GM19239 (cell line): Measurements from ENCODE around the gene A4GALT.
"Not testable (repeated sequence)": the region's sequence is repeated elsewhere in the genome, so short reads cannot be mapped to it uniquely, and the experiment has no call there.

ENCODE experiments used
- DNase-seq: peaks from one replicate; pipeline ENCODE4 v3.0.0; 2011; ENCODE audit warnings: low spot score; ENCODE audit not compliant: insufficient read length
- FAIRE-seq: peaks from 2 replicates; lab custom pipeline; 2011; peaks lifted over from hg19 to GRCh38; lab: Jason Lieb, UNC

The A4GALT gene

GRCh38 chr22:42720263-42721044 is at the start of gene A4GALT:
A4GALT (minus strand) TSS chr22:42720870; CDS start chr22:42693951, 26,919 bp downstream.
- DNase-seq (peak; percentile 60), FAIRE-seq (no peak)

GRCh38 chr22:42770448-42770726 is 49.7 kb upstream of the A4GALT start:
- FAIRE-seq (no peak), DNase-seq (no peak)

- DNase-seq (peak; percentile 82), FAIRE-seq (peak; percentile 96)
These were observed 49.1 kb upstream of the A4GALT start for GRCh38 chr22:42769574-42770447.

DNA sequence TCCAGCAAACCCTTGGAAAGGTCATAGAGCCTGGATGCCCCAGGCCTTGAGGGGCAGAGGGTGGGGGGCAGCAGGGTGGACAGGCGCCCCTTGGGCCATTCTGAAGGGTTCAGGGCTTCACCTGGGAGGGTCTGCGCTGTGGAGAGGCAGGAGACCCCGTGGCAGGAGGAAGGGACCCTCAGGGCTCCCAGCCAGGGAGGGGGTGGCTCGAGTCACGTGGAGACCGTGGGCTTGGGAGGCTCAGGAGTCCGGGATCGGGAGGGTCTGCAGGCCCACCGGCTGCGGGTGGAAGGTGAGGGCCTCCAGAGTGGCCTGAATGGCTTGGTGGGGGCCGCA is 48.5 kb upstream of the A4GALT start:
- DNase-seq (no peak), FAIRE-seq (no peak)

DNA sequence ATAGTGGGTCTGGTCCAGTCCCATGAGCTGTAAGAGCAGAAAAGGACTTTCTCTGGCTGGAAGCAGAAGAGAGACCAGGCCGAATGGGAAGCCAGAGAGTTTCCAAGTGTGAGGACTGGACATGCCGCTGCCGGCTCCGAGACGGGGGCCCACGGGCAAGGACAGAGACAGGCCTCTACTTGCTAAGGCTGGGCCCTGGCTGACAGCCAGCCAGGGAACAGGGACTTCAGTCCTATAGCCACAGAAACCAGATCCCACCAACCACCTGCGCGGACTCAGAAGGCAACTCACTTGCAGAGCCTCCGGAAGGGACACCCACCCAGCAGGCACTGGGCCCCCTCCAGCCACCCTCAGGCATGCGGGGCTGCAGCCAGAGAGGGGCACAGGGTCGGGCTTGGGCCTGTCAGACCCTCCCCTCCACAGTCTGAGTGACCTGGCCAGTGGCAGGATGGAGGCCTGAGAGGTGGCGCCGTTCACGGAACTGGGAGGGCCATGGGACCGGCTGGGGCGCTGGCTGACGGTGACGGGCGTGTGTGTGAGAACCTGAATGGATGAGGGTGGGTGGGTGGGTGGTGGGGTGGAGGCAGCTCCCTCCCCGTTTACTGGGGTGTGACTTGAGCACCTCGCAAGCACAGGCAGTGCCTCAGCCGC is 47.8 kb upstream of the A4GALT start:
- no peak for FAIRE-seq
- DNase-seq: no peak

GRCh38 chr22:42766860-42767259 is 46.2 kb upstream of the A4GALT start:
- FAIRE-seq: no peak
- no peak for DNase-seq

DNA sequence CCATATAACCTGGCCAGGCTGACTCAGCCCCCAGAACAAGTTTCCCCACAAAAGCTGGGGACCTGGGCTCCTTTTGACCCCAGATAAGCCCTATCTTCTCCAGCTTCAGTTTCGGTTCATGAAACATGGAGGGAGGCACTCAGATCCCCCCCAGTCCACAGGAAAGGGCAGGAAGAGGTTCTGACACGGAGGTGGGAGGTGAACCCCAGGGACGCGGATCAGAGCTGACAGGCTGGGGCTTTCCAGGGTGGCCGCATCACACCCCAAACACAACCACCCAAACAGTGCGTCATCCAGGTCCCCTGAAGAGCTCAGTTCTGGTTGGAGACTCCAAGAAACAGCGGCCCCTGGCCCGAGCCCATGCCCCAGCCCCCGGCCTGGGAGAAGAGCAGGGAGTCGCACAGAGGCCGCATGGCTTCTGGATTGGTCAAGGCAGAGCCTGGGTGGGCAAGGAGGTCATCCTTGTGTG is 44.3 kb upstream of the A4GALT start:
- DNase-seq (no peak), FAIRE-seq (no peak)

GRCh38 chr22:42763965-42764480 is 43.4 kb upstream of the A4GALT start:
- DNase-seq (no peak), FAIRE-seq (no peak)

DNA sequence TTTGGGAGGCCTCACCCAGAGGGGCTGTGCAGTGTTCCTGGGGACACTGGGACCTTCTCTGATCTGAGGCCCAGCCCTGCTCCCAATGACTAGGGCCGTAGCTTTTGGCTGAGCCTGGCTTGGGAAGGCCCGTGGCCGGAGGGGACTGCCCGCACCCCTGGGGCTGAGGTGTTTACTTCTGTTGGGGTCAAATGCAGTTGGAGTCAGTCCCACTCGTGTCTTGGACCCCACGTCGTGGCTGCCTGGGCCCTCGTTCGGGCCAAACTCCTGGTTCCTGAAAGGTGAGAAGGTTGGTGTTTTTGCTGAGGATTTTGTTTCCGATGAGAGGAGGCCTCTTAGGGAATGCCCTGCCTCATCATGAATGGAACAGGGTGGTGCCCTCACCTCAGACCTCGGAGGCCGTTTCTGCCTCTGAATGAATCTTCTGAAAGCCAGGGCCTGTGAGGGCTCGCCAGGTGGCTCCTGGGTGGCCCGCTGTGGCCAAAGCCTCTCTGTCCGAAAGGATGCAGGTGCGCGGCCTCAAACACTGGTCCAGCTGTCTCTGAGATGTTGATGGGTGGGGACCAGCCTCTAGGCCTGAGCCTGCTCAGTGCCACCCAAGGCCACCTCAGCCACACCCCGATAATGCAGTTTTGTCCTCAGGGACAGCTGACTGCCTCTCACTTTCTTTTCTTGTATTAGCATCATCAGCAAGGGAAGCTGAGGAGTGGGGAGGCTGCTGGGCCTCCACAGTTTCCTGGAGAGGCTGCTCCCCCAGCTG is 40.3 kb upstream of the A4GALT start:
- FAIRE-seq (peak; percentile 82), DNase-seq (no peak)

- DNase-seq (no peak), FAIRE-seq (no peak)
These were observed 38.4 kb upstream of the A4GALT start for GRCh38 chr22:42758931-42759629.

GRCh38 chr22:42755553-42755952 is 34.9 kb upstream of the A4GALT start:
- DNase-seq, FAIRE-seq: not testable (repeated sequence)

GRCh38 chr22:42755121-42755520 is 34.5 kb upstream of the A4GALT start:
- DNase-seq, FAIRE-seq: not testable (repeated sequence)

GRCh38 chr22:42754658-42755057 is 34.0 kb upstream of the A4GALT start:
- DNase-seq (no peak), FAIRE-seq (no peak)

DNA sequence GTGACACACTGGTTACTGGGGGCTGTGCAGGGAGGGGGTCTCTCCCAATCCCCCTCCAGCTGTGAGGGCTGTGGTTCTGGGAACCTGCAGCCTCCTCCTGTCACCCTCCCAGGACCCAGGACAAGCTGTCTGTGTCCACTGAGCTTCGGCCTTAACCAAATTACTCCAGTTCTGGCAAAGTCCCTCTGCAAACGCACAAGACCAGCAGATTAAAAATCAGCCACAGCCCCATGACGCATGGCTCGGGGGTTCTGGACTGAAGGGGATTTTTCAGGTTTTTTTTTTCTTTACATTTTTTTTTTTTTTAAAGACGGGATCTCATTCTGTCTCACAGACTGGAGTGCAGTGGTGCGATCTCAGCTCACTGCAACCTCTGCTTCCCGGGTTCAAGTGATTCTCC is 32.2 kb upstream of the A4GALT start:
- no peak for FAIRE-seq
- DNase-seq: no peak

- DNase-seq (no peak), FAIRE-seq (no peak)
These were observed 31.6 kb upstream of the A4GALT start for GRCh38 chr22:42752230-42752746.

- DNase-seq, FAIRE-seq: not testable (repeated sequence)
These were observed 29.8 kb upstream of the A4GALT start for GRCh38 chr22:42750421-42750820.

GRCh38 chr22:42747701-42748513 is 27.2 kb upstream of the A4GALT start:
- DNase-seq: no peak
- FAIRE-seq: no peak

DNA sequence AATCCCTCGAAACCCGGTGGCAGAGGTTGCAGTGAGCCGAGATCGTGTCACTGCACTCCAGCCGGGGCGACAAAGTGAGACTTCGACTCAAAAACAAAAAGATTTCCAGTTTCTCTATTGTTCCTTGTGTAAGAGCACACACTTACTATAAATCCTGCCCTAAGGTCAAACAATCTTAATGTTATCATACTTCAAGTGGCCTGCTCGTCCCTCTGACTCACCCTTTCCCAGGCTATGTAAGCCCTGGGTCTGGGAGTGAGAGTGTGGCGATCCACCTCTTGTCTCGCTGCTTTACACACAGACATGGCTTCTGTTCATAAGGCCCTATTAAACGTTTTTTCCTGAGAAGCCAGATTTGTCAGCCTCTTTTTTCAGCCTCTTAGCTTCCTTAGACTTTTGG is 24.4 kb upstream of the A4GALT start:
- FAIRE-seq: no peak
- no peak for DNase-seq
